Skin epidermis (tissue), 12 donors: ENCODE measurements around the gene PARP15.
A peak's percentile ranks its signal among the peaks of the same experiment; 100 is the strongest.
"Not testable (repeated sequence)": the region's sequence is repeated elsewhere in the genome, so short reads cannot be mapped to it uniquely, and the experiment has no call there.

Experiments used
- H3K27ac ChIP-seq, 21 experiments: fragments of 200-600 bp; sonication (generic) in 11 of 21; one replicate each; pipeline ENCODE4 v1.5.0; 2020; ENCODE audit warnings: mild to moderate bottlenecking in 3 of 21, inconsistent platforms in 2 of 21, moderate library complexity in 2 of 21
- H3K4me3 ChIP-seq, 7 experiments: fragments of 200-600 bp; sonication (generic) in 2 of 7; one replicate each; pipeline ENCODE4 v1.5.0; 2020; ENCODE audit warnings: inconsistent platforms in 2 of 7, mild to moderate bottlenecking in 2 of 7, moderate library complexity in 1 of 7

Gene PARP15

DNA sequence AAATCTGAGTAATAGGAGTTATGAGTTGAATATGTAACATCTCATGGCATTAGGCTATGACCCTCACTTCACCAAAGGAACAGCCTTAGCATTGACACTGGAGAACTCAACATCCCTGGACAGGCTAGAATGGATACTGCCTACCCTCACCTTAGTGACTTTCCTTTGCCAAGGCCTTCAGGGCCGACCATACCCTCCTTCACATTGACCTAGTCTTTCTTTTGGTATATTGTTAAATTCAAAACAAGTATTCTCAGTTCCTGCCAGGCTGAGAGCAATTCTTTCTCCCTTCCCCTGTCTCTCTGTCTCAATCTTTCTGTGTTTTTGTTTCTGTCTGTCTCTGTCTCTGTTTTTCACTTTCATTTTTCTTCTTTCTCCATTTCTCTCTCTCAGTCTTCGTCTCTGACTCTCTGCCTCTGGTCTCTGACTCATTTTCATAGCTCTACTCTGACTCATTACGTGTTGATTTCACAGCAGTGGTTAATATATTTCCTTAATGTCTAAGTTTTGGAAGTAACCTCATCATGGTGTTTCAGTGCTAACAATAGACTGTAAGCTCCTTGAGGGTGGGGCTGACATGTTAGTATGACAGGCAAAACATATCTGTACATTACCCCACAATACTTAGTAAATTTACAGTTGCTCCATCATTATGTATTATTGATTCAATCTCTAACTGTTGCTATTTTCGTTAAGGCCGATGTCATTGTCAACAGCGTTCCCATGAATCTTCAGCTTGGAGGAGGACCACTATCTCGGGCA lies 32.5 kb downstream of the PARP15 start:
- Histone ChIP-seq H3K4me3 (no peak overlapping the region), H3K27ac (peak overlapping the region in 5 of 21 experiments; percentile 39 to 68 (median 62))

DNA sequence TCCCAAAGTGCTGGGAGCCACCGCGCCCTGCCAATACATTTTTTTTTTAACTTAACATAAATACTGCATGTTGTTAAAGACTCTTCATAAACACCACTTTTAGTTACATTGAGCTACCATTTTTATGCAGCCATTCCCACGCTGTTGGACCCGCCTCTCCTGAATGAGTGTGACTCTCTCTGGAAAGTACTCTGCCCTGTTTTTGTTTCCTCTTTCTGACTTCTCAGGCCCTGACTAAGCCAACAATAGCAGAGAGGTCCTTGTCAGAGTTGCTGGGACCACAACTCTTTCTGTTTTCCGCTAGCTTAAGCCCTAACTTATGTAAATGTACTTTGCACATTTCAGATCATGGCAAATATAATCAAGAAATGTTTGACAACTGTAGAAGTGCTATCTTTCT lies 35.2 kb downstream of the PARP15 start:
- Histone ChIP-seq H3K27ac (no peak overlapping the region), H3K4me3 (no peak overlapping the region)

GRCh38 chr3:122615303-122615702 lies 37.9 kb downstream of the PARP15 start:
- Histone ChIP-seq H3K27ac (no peak overlapping the region), H3K4me3 (no peak overlapping the region)

DNA sequence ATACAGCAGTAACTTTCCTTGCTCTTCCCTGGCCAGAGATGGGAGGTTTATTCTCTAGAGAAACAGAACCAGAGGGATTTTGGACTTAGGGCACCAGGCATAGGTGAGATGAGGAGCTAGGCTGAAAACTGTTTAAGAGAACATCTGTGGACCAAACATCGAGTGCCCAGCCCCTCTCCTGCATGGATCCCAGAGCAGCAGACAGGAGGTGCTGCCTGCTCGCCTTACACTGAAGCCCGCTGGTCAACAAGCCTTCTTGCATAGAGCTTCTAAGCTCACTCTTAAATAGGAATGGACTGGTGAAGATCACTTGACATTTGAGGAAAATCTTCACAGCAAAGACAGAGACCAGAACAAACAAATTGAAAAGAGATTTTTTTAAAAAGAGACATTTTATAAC lies 41.2 kb downstream of the PARP15 start:
- H3K4me3 ChIP-seq = no peak overlapping the region

GRCh38 chr3:122619040-122619439 lies 41.6 kb downstream of the PARP15 start:
- no peak overlapping the region for H3K27ac ChIP-seq

More for the DNA sequence above, 41.2 kb downstream of the PARP15 start:
- H3K27ac ChIP-seq = no peak overlapping the region

GRCh38 chr3:122620399-122620798 lies 42.9 kb downstream of the PARP15 start:
- H3K27ac ChIP-seq = no peak overlapping the region
- H3K4me3 ChIP-seq = no peak overlapping the region

More at GRCh38 chr3:122619040-122619439, 41.6 kb downstream of the PARP15 start:
- H3K4me3 ChIP-seq = no peak overlapping the region

DNA sequence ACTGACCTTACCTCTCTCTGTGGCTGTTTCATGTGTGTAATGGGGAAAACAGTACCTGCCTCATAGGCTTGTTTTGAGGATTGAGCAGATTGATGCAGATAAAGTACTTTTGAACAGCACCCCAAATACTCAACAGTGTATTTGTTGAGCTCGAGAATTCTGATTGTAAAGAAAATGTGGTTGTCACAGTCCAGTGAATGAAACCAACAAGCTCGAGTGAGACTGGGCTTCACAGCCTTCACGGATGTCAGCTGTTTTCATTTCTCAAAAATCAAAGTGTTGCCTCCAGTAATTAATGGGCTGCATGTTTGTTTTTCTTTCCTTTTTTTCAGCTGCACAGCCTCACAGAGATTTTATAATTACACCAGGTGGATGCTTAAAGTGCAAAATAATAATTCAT lies 43.7 kb downstream of the PARP15 start:
- no peak overlapping the region for H3K4me3 ChIP-seq
- H3K27ac ChIP-seq = no peak overlapping the region

DNA sequence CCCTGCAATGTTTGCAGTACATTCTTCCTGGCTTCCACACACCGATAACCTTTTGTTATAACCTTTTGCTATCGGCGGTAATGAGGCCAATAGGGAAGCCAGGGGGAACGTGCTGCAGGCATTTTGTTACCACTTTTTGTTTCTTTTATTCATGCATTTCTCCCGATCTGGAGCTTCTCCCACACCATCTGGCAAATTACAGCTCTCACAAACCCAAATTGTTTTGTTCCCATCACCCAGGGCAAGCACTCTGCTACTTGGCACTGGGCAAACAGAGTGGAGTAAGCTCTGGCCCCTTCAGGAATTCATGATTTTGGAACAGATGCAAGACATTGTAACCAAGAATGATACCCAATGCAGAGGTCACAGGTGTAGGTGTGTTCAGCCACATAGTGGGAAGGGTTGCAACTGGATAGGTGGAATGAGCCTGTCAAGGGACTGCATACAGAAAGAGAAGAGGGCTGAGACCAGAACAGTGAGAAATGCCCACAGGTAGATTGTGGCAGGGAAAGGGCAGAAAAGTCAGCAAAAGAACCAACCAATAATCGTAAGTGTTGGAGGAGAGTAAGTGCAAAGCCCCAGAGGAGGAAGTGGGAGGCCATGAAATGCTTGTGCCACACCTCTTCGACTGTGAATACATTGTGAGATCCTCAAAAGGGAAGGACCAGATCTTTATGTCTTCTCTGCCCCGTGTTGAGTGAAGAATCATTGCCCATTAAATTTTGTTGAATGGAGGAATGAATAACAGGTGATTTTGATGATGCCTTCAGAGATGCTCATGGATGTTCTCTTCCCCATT lies 45.8 kb downstream of the PARP15 start:
- no peak overlapping the region for H3K4me3 ChIP-seq
- H3K27ac ChIP-seq = no peak overlapping the region

GRCh38 chr3:122626515-122627180 lies 49.2 kb downstream of the PARP15 start:
- Histone ChIP-seq H3K4me3 (no peak overlapping the region), H3K27ac (no peak overlapping the region)

DNA sequence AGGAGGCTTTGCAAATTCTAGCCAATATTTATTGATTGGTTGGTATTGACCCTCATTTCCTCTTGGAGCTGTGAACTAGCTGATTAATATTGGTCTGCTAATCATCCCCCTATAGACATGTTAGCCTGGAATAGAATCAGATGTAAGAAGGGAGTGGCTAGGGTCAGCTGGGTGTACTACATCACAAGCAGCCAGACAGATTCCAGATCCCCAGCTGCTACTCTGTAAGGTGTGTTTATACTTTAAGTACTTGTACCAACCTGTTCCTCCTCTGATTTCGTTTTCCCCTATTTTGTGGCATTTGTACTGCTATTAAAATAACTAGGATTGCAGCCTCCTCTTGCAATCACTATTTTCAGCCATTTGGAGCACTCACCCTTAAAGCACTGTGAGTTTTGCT lies 49.9 kb downstream of the PARP15 start:
- H3K27ac ChIP-seq = no peak overlapping the region
- H3K4me3 ChIP-seq = no peak overlapping the region

DNA sequence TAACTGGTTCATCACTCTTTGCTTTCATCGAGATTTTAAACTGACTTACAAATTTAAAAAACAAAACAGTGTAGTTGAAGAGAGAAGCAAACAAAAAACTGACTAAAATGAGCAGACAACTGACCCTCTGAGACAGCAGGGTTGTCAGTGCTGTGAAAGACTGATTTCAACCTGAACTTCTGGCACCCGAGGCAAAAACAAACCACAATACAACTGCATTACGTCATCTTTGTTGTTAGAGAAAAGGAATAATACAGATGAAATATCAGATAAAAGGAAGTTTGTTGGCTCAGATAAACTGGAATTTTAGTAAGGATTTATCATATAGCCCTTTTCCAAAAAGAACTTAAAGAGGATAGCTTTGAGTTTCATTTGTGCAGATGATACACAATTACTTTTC lies 51.1 kb downstream of the PARP15 start:
- H3K27ac ChIP-seq = no peak overlapping the region
- H3K4me3 ChIP-seq = no peak overlapping the region

DNA sequence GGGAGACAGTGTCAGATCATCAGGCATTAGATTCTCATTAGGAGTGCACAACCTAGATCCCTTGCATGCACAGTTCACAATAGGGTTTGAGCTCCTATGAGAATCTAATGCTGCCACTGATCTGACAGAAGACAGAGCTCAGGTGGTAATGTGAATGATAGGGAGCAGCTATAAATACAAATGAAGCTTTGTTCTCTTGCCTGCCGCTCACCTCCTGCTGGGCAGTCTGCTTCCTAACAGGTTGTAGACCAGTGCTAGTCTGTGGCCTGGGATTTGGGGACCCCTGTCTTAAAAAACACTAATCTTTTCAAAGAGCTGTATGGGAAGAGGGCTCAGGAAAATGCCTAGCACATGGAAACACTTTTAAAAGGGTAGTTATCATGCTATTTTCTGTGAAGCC lies 52.3 kb downstream of the PARP15 start:
- H3K27ac ChIP-seq = no peak overlapping the region
- no peak overlapping the region for H3K4me3 ChIP-seq

DNA sequence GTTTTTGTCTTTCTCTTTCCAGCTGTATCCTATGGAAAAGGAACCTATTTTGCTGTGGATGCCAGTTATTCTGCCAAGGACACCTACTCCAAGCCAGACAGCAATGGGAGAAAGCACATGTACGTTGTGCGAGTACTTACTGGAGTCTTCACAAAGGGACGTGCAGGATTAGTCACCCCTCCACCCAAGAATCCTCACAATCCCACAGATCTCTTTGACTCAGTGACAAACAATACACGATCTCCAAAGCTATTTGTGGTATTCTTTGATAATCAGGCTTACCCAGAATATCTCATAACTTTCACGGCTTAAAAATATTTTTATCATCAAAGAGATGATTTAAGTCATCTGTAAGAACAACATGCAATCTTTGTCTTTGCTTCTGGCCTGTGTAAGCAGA lies 58.3 kb downstream of the PARP15 start:
- no peak overlapping the region for H3K4me3 ChIP-seq
- H3K27ac ChIP-seq = no peak overlapping the region

DNA sequence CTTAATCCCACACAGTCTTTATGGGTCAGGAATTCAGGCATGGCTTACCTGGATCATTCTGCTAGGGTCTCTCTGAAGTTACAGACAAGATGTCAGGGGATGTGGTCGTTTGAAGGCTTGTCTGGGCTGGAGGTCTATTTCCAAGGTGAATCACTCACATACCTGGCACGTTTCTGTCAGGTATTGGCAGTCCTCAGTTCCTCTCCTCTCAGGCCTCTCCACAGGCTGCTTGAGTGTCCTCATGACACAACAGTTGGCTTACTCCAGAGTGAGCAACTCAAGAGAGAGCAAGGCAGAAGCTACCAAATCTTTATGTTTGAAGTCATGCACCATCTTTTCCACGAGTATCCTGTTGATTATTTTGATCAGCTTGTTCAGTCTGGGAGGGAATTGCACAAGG lies 59.2 kb downstream of the PARP15 start:
- H3K27ac ChIP-seq = no peak overlapping the region

DNA sequence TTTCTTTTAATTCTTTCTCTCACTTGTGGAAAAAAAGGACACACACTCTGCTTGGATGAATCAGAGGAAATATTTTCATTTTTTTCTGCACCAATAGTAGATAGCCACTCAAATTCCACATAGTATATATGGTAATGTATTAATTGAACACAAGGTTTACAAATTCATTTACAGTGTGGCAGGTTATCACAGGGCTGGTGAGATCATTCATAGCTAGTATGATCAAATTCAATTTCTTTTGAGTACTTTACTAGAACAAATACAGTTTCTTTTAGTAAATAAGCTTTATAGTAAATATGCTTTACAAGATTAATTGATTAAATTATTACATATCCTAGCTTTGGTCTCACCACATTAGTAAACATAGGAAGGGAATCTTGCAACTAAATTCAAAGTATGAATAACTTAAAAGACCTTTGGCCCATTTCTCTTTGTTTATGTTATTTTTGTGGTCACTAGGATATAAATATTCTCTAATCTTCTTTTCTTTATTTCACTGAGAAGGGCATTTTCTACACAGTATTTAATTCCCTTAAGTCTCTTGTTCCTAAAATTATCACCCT lies 63.1 kb downstream of the PARP15 start:
- no peak overlapping the region for H3K27ac ChIP-seq
- no peak overlapping the region for H3K4me3 ChIP-seq

More for the DNA sequence above, 59.2 kb downstream of the PARP15 start:
- H3K4me3 ChIP-seq = no peak overlapping the region

DNA sequence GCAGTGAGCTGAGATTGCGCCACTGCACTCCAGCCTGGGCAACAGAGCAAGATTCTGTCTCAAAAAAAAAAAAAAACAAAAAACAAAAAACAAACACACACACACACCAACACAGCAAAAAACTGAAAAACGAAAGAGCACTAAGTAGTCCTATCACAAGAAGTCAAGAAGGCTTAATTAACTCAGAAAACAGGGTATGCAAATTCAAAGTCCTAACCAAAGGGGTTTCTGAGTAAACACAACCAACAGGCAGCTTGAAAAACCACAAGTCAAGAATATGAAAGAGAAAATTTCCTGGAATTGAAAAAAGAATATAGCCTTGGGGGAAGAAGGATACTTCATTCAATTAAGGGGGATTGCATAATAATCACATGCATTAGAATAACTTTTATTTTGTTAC lies 65.5 kb downstream of the PARP15 start:
- Histone ChIP-seq H3K27ac (no peak overlapping the region), H3K4me3 (no peak overlapping the region)

DNA sequence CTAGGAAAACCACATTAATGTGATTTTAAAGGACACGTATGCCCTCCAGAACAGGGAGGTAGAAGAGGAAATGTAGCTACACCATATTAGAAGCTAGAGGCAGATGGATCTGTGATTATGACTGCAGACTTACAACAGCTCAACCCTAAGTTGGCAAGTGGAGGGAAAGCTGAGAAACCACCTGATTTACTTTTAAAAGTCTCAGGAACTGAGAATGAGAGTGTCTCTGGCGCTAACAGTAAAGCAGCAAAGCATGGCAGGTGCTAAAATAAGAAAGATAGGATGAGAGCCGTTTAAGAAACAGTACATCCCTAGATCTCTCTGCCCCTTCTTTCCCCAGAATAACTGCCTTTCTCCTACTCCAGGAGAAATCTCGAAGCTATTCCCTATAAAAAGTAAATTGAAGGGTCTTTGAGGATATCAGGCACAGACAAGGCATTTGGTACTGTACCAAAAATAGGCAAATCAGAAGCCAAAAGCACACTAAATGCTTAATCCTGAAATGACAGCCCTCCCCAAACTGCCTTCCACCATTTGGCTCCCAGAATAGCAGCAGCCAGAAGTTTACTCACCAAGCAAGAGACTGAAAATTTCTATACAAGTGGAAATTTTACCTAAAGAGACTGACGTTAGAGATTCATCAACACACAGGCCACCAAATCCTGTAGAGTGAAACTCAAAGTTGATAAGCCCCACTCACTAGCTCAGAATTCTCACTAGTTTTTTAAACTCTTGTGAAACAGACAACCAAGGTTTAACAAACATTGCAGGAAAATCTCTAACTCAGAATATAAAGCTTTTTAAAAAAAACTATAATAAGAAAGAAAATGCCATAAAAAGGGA lies 68.9 kb downstream of the PARP15 start:
- H3K4me3 ChIP-seq = peak overlapping the region in 1 of 7 experiments; percentile 13

DNA sequence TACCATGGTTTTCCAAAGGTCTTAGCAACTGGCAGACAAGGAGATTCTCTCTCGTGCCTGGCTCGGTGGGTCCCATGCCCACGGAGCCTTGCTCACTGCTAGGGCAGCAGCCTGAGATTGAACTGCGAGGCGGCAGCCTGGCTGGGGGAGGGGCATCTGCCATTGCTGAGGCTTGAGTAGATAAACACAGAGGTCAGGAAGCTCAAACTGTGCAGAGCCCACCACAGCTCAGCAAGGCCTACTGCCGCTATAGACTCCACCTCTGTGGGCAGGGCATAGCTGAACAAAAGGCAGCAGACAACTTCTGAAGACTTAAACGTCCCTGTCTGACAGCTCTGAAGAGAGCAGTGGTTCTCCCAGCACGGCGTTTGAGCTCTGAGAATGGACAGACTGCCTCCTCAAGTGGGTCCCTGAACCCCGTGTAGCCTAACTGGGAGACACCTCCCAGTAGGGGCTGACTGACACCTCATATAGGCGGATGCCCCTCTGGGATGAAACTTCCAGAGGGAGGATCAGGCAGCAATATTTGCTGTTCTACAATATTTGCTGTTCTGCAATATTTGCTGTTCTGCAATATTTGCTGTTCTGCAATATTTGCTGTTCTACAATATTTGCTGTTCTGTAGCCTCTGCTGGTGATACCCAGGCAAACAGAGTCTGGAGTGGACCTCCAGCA lies 73.9 kb downstream of the PARP15 start:
- not testable (repeated sequence) for H3K27ac ChIP-seq, H3K4me3 ChIP-seq

More for the DNA sequence above, 68.9 kb downstream of the PARP15 start:
- peak overlapping the region in 4 of 21 experiments; percentile 22 to 60 (median 44) for H3K27ac ChIP-seq

GRCh38 chr3:122651962-122652361 lies 74.5 kb downstream of the PARP15 start:
- H3K27ac ChIP-seq, H3K4me3 ChIP-seq: not testable (repeated sequence)
